Urothelium cell line (cell line): ENCODE data around the gene FLOT1.
"Not testable (repeated sequence)": the region's sequence is repeated elsewhere in the genome, so short reads cannot be mapped to it uniquely, and the experiment has no call there.

Source experiments
- DNase-seq: peaks from one replicate; pipeline ENCODE4 v3.0.0; 2011; ENCODE audit warnings: low spot score, mixed read lengths
- FAIRE-seq: peaks from 2 replicates; lab custom pipeline; 2011; peaks lifted over from hg19 to GRCh38; lab: Jason Lieb, UNC

Gene FLOT1

DNA sequence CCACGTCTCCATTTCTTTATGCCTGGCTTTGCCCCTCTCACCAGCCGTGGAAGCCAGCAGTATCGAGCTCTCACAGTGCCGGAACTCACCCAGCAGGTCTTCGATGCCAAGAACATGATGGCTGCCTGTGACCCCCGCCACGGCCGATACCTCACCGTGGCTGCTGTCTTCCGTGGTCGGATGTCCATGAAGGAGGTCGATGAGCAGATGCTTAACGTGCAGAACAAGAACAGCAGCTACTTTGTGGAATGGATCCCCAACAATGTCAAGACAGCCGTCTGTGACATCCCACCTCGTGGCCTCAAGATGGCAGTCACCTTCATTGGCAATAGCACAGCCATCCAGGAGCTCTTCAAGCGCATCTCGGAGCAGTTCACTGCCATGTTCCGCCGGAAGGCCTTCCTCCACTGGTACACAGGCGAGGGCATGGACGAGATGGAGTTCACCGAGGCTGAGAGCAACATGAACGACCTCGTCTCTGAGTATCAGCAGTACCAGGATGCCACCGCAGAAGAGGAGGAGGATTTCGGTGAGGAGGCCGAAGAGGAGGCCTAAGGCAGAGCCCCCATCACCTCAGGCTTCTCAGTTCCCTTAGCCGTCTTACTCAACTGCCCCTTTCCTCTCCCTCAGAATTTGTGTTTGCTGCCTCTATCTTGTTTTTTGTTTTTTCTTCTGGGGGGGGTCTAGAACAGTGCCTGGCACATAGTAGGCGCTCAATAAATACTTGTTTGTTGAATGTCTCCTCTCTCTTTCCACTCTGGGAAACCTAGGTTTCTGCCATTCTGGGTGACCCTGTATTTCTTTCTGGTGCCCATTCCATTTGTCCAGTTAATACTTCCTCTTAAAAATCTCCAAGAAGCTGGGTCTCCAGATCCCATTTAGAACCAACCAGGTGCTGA, 18.4 kb downstream of the FLOT1 start:
- FAIRE-seq, DNase-seq: not testable (repeated sequence)

DNA sequence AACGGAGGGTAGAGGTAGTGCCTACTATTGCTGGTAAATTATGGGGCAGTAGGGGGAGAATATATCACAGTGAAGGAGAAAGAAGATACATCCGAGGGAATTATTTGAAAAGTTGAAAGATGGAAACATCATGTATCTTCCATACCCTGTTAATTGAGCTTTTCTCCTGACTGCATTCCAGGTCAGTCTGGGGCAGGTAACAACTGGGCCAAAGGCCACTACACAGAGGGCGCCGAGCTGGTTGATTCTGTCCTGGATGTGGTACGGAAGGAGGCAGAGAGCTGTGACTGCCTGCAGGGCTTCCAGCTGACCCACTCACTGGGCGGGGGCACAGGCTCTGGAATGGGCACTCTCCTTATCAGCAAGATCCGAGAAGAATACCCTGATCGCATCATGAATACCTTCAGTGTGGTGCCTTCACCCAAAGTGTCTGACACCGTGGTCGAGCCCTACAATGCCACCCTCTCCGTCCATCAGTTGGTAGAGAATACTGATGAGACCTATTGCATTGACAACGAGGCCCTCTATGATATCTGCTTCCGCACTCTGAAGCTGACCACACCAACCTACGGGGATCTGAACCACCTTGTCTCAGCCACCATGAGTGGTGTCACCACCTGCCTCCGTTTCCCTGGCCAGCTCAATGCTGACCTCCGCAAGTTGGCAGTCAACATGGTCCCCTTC, 19.2 kb downstream of the FLOT1 start:
- FAIRE-seq, result peak; percentile 20
- not testable (repeated sequence) for DNase-seq

DNA sequence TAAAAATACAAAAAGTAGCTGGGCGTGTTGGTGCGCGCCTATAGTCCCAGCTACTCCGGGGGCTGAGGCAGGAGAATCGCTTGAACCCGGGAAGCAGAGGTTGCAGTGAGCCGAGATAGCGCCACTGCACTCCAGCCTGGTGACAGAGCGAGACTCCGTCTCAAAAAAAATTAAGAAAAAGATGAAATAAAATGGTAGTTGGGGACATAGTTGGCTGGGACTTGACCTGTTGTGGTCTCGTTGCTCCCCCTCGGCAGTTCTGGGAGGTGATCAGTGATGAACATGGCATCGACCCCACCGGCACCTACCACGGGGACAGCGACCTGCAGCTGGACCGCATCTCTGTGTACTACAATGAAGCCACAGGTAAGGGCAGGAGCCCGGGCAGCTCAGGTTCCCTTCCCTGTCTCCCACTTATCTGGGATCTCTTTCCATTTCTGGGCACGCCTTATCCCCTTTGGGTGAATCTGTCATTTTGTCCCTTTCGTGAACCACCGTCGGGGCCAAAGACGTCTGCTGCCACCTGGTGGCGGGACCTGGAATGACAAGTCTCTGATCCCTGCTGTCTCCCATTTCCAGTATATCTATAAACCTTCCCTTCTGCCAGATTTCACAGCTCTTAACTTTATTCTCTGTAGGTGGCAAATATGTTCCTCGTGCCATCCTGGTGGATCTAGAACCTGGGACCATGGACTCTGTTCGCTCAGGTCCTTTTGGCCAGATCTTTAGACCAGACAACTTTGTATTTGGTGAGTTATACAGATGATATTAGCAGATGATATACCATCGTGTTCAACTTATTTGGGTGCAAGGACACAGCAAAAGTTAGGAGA, 20.0 kb downstream of the FLOT1 start:
- FAIRE-seq (no peak), DNase-seq (peak; percentile 66)

DNA sequence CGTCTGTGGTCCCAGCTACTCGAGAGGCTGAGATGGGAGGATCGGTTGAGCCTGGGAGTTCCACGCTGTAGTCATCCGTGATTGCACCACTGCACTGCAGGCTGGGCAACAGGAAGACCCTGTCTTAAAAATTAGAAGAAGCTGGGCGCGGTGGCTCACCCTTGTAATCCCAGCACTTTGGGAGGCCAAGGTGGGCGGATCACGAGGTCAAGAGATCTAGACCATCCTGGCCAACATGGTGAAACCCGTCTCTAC, 20.5 kb downstream of the FLOT1 start:
- DNase-seq, FAIRE-seq: not testable (repeated sequence)

DNA sequence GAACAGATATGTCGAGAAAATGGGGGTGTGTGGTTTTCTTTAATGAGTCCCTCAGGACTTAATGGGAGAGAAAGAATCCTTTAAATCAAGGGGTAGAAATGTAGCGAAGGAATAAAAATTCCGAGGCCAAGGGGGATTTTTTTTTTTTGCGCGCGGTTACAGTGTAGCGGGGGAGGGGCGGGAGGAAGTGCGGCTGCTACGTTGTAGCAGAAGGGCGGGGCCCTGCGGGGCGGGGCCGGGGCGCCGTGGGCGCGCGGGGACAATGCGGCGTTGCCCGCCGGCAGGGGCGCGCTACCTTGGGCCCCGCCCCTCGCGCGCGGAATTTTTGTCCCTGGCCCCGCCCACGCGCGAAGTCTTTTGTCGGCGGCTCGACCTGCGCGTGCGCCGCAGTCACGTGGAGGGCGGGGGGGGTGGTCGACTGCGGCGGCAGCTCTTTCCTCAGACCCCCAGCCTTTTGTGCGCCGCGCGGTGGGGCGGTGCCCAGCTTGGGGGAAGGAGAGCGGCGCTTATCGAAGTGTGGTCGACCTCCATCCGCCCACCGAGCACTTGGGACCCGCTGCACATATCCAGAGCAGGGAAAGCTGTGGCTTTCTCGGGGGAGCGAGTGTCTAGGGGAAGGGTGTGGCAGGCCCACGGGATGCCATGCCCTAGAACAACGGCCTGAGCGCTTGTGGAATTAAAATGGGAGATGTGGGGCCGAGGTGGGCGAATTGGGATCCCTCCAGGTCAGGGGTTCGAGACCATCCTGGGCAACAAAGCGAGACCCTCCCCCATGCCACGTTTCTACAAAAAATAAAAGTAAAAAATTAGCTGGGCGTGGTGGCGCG, 21.1 kb downstream of the FLOT1 start:
- peak; percentile 88 for DNase-seq

DNA sequence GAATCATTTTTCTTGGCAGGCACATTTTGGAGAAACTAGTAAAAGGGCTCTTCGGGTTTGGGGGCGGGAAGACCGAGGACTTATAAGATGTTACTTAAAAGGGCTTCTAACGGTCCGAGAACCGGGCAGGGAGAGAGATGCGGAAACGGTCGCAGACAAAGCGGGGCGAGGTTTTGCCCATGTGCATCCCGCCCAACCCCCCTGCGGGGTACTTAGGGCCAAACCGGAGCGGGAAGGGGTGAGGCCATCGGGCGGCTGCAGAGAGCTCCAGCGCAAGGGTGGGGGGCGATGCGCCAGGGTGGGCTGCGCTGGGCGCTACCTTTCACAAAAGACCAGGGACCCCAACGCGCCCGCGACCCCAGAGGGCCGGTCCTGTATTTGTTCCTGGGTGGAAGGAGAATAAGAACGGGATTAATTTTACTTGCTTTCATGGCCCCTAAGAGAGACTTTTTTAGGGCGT, 21.7 kb downstream of the FLOT1 start:
- FAIRE-seq (no peak), DNase-seq (peak; percentile 43)

More for the DNA sequence above, 21.1 kb downstream of the FLOT1 start:
- FAIRE-seq, result no peak

DNA sequence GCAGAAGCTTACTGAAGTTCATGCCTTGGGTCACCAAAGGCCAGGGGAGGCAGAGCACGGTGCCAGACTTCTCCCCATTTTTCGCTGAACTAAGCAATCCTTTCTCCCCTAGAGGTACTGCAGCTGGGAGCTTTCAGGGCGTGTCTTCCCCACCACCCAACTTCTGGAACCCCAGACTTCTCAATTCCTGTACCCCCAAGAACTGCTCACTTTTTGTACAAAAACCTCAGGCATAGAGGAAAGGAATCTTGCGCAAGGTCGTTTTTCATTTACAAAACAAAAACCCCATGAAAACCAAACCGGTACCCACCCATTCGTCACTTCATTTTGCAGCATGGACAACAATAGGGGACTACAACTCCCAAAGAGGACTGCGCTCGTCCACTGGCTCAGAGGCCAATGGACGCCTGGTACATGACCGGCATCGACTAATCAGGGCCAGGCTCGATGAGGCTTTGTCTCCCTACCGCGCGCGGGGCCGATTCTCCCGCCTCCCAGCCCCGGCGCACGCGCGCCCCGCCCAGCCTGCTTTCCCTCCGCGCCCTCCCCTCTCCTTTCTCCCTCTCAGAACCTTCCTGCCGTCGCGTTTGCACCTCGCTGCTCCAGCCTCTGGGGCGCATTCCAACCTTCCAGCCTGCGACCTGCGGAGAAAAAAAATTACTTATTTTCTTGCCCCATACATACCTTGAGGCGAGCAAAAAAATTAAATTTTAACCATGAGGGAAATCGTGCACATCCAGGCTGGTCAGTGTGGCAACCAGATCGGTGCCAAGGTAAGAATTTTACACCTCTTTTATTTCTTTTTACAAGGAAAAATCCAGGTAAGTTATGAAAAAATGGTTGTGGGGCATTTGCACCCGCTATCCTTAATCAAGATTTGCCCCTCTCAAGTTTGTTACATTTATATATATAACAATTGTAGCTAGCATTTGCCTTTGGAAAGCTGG, 22.4 kb downstream of the FLOT1 start, which contains the start of gene TUBB:
TUBB (plus strand) TSS at position 562 of the 947 bp plus-strand sequence; CDS start at position 717, 155 bp downstream.
- peak; percentile 90 for DNase-seq
- no peak for FAIRE-seq

DNA sequence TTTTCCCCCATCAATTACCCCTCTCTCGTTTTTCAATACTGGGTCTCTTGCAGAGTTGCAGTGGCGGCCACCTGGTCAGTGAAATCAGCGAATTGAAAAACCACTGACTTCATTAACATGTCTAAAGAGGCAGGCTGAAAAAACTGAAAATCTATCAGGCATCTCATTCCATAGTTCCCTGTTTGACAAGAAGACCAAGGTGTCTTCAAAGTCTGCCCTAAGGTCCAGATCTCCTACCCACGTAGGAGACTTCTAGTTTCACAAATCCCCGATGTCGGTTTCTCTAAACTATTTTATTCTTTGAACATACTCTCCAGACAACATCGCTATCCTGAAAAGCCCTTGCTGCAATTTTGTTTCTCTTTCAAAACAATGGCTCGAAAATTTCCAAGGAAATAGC, 23.1 kb downstream of the FLOT1 start:
- DNase-seq (no peak), FAIRE-seq (no peak)

DNA sequence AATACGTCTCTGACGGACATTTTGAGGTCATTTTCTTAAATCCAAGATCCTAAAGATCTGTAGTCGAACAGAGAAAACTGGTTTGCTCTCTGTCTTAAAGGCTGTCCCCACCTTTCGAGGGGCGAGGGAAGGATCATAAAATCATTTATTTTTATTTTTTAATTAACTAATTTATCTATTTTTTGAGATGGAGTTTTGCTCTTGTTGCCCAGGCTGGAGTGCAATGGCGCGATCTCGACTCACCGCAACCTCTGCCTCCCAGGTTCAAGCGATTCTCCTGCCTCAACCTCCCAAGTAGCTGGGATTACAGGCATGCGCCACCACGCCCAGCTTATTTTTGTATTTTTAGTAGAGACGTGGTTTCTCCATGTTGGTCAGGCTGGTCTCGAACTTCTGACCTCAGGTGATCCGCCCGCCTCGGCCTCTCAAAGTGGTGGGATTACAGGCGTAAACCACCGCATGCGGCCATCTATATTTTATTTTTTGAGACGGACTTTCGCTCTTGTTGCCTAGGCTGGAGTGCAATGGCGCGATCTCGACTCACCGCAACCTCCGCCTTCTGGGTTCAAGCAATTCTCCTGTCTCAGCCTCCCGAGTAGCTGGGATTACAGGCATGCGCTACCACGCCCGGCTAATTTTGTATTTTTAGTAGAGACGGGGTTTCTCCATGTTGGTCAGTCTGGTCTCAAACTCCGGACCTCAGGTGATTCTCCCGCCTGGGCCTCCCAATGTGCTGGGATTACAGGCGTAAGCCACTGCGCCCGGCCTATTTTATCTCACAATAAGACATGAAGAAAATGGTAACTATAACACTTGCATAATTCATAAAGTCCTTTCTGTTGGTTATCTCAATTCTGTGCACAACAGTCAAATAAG, 24.4 kb downstream of the FLOT1 start:
- not testable (repeated sequence) for FAIRE-seq, DNase-seq

DNA sequence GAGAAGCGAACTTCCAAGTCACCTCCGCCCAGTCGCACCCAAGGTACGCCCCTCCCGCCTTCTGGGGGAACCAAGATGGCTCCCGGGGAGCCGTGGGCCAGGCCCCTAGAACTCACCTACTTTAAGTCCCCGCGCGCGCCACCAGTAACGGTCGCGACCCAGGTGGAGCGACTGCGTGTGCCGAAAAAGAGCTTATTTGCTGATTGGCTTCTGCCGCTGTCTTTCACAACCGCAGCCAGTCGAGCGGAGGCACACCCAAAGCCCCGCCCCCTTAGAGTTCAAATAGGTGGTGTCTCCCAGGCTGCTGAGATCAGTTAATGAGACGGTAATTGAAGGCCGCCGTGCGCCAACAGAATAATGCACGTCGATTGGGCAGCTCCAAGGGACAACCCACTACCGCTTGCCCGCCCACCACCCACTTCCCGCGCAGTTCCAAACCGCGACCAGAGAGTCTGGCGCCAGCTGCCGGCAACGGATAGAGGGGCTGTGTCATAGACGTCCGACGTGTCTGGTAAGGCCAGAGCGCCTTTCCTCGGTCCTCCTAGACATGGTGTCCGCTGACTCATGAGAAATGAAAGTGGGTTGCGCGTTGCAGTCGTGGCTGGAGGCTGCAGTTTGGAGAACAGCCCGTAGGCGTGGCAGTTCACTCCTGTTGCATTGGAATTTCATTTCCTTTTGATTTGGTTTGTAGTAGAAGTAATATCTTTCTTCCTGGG, 25.2 kb downstream of the FLOT1 start, which contains the start of gene MDC1:
MDC1 (minus strand) TSS at position 153 of the 716 bp plus-strand sequence. CDS start 2,106 bp downstream, outside the sequence.
- FAIRE-seq, result peak; percentile 61
- peak; percentile 96 for DNase-seq

DNA sequence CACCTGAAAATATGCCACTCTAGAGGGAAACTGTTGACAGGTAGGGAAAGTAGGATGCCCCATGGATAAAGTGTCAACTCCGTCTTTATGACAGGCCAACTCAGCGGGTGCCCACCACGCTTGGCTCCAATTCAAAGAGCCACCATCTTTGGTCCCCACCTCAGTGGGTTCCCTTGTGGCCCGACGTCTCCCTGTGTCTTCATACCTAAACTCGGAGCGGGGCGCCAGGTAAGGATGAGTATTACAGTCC, 25.7 kb downstream of the FLOT1 start:
- DNase-seq, result no peak
- FAIRE-seq, result no peak

DNA sequence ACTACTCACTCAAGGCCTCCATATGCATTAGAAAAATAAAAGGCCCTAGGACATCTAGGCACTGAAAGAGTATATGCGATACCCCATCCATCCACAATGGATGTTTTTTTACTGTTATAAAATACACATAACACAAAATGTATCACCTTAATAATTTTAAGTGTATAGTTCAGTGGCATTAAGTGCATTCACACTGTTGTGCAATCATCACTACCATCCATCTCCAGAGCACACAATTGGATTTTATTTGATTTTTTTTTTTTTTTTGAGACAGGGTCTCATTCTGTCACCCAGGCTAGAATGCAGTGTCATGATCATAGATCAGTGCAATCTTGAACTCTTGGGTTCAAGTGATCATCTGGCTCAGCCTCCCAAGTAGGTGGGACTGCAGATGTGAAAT, 28.2 kb downstream of the FLOT1 start:
- no peak for DNase-seq
- FAIRE-seq, result no peak

DNA sequence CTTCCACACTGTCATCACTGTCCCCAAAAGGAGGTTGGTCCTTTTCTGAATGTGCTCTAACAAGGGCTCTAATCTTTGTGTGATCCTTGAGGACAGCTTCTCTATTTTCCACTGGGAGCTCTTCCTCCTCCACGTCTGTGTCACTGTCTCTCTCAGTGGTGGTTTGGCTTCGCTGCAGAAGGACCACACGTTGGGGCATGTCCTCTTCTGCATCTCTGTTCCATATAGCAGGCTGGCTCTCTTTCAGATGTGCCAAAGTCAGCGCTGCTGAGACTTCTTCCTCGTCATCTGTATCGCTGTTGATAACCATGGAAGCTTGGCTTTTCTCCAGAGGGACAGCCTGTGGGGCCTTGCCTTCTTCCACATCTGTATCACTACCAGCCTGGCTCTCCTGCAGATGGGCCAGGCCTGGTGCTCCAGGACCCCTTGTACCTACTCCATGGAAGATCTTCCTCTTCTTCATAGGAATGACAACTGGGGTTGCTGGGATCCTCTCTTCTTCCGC, 30.0 kb downstream of the FLOT1 start:
- DNase-seq (no peak), FAIRE-seq (no peak)

DNA sequence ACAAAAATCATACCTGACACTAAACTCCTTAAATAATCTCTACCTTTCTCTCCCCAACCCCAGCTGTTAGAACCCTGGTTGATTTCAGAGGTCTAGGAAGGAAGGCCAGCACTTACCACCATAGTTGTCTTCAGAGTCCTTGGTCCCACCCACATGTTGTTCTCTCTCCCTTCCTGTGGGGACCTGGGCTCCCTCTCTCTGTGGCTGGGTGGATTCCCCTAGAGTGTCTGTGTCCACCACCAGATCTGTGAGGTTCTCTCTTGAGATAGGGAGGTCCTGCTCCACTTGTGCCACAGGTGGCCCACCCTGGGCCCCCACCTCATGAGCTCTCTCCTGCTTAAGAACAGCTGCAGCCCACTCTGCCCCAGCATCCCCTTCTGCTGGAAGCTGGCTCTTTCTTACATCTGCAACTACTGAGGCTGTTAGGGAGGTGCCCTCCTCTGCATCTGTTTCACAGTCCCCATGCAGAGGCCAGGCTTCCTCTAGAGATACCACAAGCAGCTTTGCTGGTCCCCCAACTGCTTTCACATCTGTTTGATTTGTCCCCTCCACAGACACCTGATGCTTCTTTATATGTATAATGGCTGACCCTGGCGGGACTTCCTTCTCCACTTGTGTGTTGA, 30.6 kb downstream of the FLOT1 start:
- FAIRE-seq, result no peak
- no peak for DNase-seq

DNA sequence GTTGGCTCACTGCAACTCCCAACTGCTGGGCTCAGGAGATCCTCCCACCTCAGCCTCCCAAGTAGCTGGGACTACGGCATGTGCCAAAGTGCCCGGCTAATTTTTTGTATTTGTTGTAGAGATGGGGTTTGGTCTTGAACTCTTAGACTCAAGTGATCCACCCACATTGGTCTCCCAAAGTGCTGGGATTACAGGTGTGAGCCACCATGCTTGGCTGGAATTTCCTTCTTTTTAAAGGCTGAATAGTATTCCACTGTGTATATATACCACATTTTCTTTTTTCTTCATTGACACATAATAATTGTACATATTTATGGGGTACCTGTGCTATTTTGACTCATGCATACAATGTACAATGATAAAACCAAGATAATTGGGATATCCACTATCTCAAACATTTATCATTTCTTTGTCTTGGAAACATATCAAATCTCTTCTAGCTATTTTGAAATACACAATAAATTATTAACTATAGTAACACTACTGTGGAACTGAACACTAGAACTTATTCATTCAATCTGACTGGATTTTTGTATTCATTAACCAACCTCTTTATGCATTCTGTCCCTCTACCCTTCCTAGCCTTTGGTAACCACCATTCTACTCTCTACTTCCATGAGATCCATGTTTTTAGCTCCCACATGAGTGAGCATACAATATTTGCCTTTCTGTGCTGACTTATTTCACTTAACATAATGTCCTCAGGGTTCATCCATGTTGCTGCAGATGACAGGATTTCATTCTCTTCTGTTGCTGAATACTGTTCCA, 33.2 kb downstream of the FLOT1 start:
- no peak for FAIRE-seq

DNA sequence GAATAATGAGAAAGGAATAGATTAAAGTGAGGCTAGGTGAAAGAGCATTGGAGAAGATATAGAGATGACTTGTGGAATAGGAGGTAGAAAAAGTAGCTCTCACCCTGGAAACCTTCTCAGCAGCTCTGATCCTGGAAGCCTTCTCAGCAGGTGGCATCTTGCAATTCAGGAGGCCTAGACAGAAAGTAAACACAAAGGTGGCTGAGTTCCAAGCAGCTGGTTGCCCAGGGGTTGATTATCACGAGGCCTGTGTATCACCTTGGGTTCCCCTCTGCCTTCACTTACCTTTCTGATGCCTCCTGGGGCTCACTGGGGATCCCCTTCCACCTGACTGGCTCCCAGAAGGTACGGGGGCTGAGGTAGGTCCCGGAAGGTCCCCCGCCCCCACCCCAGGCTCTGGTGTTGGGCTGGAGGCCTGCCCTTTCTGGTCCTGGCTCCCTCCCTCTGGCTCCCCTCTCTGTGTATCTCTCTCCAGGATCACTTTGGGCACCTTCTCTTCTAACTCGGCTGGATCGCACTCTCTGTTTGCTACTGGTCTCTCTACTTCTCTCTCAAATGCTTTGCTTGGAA, 35.1 kb downstream of the FLOT1 start:
- DNase-seq, result no peak

More for the DNA sequence above, 33.2 kb downstream of the FLOT1 start:
- no peak for DNase-seq

More for the DNA sequence above, 35.1 kb downstream of the FLOT1 start:
- FAIRE-seq, result no peak
